K562 (cell line): ENCODE results near the gene LCE1B. TPM values are rescaled to one million over a fixed set of nuclear protein-coding genes. Genes with fewer than 3 reads are reported as not detected.

Experiments
- ATAC-seq: fragments of 200-7000 bp; cut with Tn5 transposase; 3 replicates; pipeline ENCODE4 v1.9.1; 2020; ENCODE audit warnings: moderate library complexity
- BruUV-seq: library from RNA; stranded (reverse); fragments of 400-500 nt; replicated peaks from 2 replicates; lab custom pipeline; 2021; lab: Mats Ljungman, UMichigan
- CTCF ChIA-PET: fragments of 300-600 bp; formaldehyde crosslinking; extraction: SDS; loops from one replicate; lab custom pipeline; 2021; ENCODE audit warnings: low intra/inter-chr PET ratio; lab: Yijun Ruan, JAX
- POLR2A ChIA-PET: fragments of 300-600, 350-650 bp; sonication (Branson Sonifier 250); formaldehyde crosslinking; extraction: SDS; loops from one replicate; lab custom pipeline; 2021; ENCODE audit warnings: antibody characterized with exemption, inconsistent platforms; lab: Yijun Ruan, JAX
- DNase-seq, 4 experiments: peaks; one replicate each; pipeline versions ENCODE4 v3.0.0 to v3.0.0-alpha.2; 2011 to 2018; ENCODE audit warnings: low spot score in 3 of 4, mixed read lengths in 3 of 4; ENCODE audit errors: extremely low read depth in 1 of 4
- FAIRE-seq: peaks from 2 replicates; lab custom pipeline; 2011; peaks lifted over from hg19 to GRCh38; lab: Jason Lieb, UNC
- H2AFZ ChIP-seq: 2 replicates; pipeline ENCODE4 v1.6.0; 2011; ENCODE audit warnings: low read depth, low read length, control low read depth, inconsistent platforms
- H3K27ac ChIP-seq: fragments of 200-600 bp; 3 replicates; pipeline ENCODE4 v1.8.0; 2011; ENCODE audit warnings: low read depth, mild to moderate bottlenecking, control low read depth, inconsistent platforms, low read length, moderate library complexity, mixed read lengths; ENCODE audit errors: extremely low read depth
- H3K27me3 ChIP-seq, 2 experiments: fragments of 300-600 bp in 1 of 2; 2 replicates in 1 of 2; 3 replicates in 1 of 2; pipeline versions ENCODE4 v1.6.0 to v1.8.0; 2011; ENCODE audit warnings: inconsistent platforms in 2 of 2, low read length in 2 of 2, mild to moderate bottlenecking in 1 of 2, mixed read lengths in 1 of 2, moderate library complexity in 1 of 2; ENCODE audit not compliant: control insufficient read depth in 2 of 2, insufficient read depth in 2 of 2
- H3K36me3 ChIP-seq: fragments of 300-600 bp; 3 replicates; pipeline ENCODE4 v1.8.0; 2011; ENCODE audit warnings: mild to moderate bottlenecking, low read length, inconsistent platforms; ENCODE audit not compliant: control insufficient read depth, insufficient read depth
- H3K4me1 ChIP-seq, 2 experiments: fragments of 200-600 bp in 1 of 2; replicated peaks in 1 of 2; 2 replicates in 1 of 2; 3 replicates in 1 of 2; pipeline versions ENCODE4 v1.5.1 to v1.8.0; 2011; ENCODE audit warnings: inconsistent platforms in 2 of 2, low read length in 2 of 2, mild to moderate bottlenecking in 1 of 2, mixed read lengths in 1 of 2, moderate library complexity in 1 of 2; ENCODE audit not compliant: control insufficient read depth in 2 of 2, insufficient read depth in 2 of 2
- H3K4me2 ChIP-seq: 2 replicates; pipeline ENCODE4 v1.6.1; 2011; ENCODE audit warnings: low read length, control low read depth, inconsistent platforms, mixed read lengths; ENCODE audit not compliant: insufficient read depth
- H3K4me3 ChIP-seq: fragments of 200-600 bp; sonication (generic), shearing (Covaris generic); 2 replicates; pipeline ENCODE4 v1.5.1; 2016; ENCODE audit warnings: control low read depth, inconsistent platforms
- H3K79me2 ChIP-seq: fragments of 200-600 bp; 3 replicates; pipeline ENCODE4 v1.8.0; 2011; ENCODE audit warnings: low read length, inconsistent platforms; ENCODE audit not compliant: control insufficient read depth, insufficient read depth
- H3K9ac ChIP-seq, 2 experiments: 2 replicates each; pipeline versions ENCODE4 v1.6.0 to v1.6.1; 2011; ENCODE audit warnings: low read depth in 2 of 2, low read length in 2 of 2, control low read depth in 1 of 2, inconsistent platforms in 1 of 2, mild to moderate bottlenecking in 1 of 2, mixed read lengths in 1 of 2; ENCODE audit not compliant: insufficient read depth in 1 of 2
- H3K9me1 ChIP-seq: one replicate; pipeline ENCODE4 v1.6.0; 2011; ENCODE audit warnings: inconsistent platforms, mild to moderate bottlenecking, low read length, moderate library complexity; ENCODE audit not compliant: control insufficient read depth, insufficient read depth
- H3K9me3 ChIP-seq: replicated peaks from 2 replicates; pipeline ENCODE4 v1.5.1; 2011; ENCODE audit warnings: low read depth, low read length, inconsistent platforms; ENCODE audit not compliant: control insufficient read depth, insufficient read depth
- H4K20me1 ChIP-seq: replicated peaks from 2 replicates; pipeline ENCODE4 v1.6.1; 2011; ENCODE audit warnings: low read length, inconsistent platforms, mixed read lengths; ENCODE audit not compliant: control insufficient read depth, insufficient read depth
- BCL6 ChIP-seq: fragments of 250-450 bp; sonication (Bioruptor Pico); IDR thresholded peaks from 2 replicates; pipeline ENCODE4 v1.4.0; 2020
- CCNT2 ChIP-seq: IDR thresholded peaks from 2 replicates; pipeline ENCODE4 v1.6.1; 2011; ENCODE audit warnings: borderline replicate concordance, low read depth, mild to moderate bottlenecking, moderate library complexity, mixed read lengths, low read length; ENCODE audit not compliant: insufficient read length; ENCODE audit errors: extremely low read depth
- CEBPG ChIP-seq, 3 experiments: fragments of 200-800 bp in 1 of 3; sonication (Bioruptor generic) in 1 of 3; sonication (generic) in 1 of 3; formaldehyde crosslinking in 1 of 3; IDR thresholded peaks in 2 of 3; conservative IDR thresholded peaks in 1 of 3; 2 replicates each; pipeline versions ENCODE4 v1.6.1 to v1.8.0; 2016 to 2022; ENCODE audit warnings: missing compliant biosample characterization in 2 of 3, missing genetic modification characterization in 2 of 3, mild to moderate bottlenecking in 1 of 3, missing genetic modification reagents in 1 of 3
- CHCHD3 ChIP-seq: fragments of 250-450 bp; sonication (Bioruptor Pico); IDR thresholded peaks from 2 replicates; pipeline ENCODE4 v2.1.2; 2022; ENCODE audit warnings: mild to moderate bottlenecking
- FIP1L1 ChIP-seq: fragments of 200-400 bp; formaldehyde crosslinking; IDR thresholded peaks from 2 replicates; pipeline ENCODE4 v1.6.1; 2018; ENCODE audit warnings: mild to moderate bottlenecking, low read depth, low read length; ENCODE audit not compliant: poor library complexity, severe bottlenecking
- HNRNPK ChIP-seq: fragments of 200-400 bp; formaldehyde crosslinking; IDR thresholded peaks from one replicate; pipeline ENCODE4 v1.6.1; 2018; ENCODE audit warnings: mild to moderate bottlenecking, low read depth, low read length; ENCODE audit not compliant: poor library complexity, severe bottlenecking
- KAT8 ChIP-seq: fragments of 450-650 bp; IDR thresholded peaks from 2 replicates; pipeline ENCODE4 v1.6.1; 2016; ENCODE audit warnings: low read depth, mild to moderate bottlenecking
- MEF2A ChIP-seq: IDR thresholded peaks from 2 replicates; pipeline ENCODE4 v1.6.1; 2011; ENCODE audit warnings: low read depth, mild to moderate bottlenecking, low read length, moderate library complexity; ENCODE audit not compliant: control insufficient read depth
- MYNN ChIP-seq, 2 experiments: sonication (generic); formaldehyde crosslinking in 1 of 2; IDR thresholded peaks; 2 replicates each; pipeline versions ENCODE4 v1.5.0 to v1.6.1; 2016 to 2020; ENCODE audit warnings: antibody characterized with exemption in 1 of 2, missing genetic modification reagents in 1 of 2
- NCOA1 ChIP-seq: fragments of 450-650 bp; IDR thresholded peaks from 2 replicates; pipeline ENCODE4 v1.6.1; 2016; ENCODE audit warnings: low read depth
- PHF20 ChIP-seq: fragments of 450-650 bp; IDR thresholded peaks from 2 replicates; pipeline ENCODE4 v1.6.1; 2018; ENCODE audit not compliant: partially characterized antibody
- PRPF4 ChIP-seq: fragments of 200-400 bp; formaldehyde crosslinking; IDR thresholded peaks from one replicate; pipeline ENCODE4 v1.6.1; 2017; ENCODE audit warnings: low read length, low read depth, mild to moderate bottlenecking; ENCODE audit not compliant: insufficient read depth, poor library complexity, severe bottlenecking
- SMARCB1 ChIP-seq: IDR thresholded peaks from 2 replicates; pipeline ENCODE4 v1.6.1; 2011; ENCODE audit warnings: improper control_type of control experiment, low read depth; ENCODE audit not compliant: insufficient read length
- TFAM ChIP-seq: fragments of 250-450 bp; sonication (Bioruptor Pico); conservative IDR thresholded peaks from 2 replicates; pipeline ENCODE4 v1.5.0; 2021; ENCODE audit warnings: mild to moderate bottlenecking, moderate library complexity
- ZNF239 ChIP-seq: fragments of 250-450 bp; sonication (Bioruptor Pico); IDR thresholded peaks from 2 replicates; pipeline ENCODE4 v1.4.0; 2020; ENCODE audit warnings: mild to moderate bottlenecking
- ZNF263 ChIP-seq: sonication (generic); formaldehyde crosslinking; IDR thresholded peaks from 2 replicates; pipeline ENCODE4 v1.8.0; 2022; ENCODE audit warnings: mild to moderate bottlenecking, missing genetic modification reagents, borderline replicate concordance
- WGBS: fragments of 100-300 bp; shearing (Covaris generic); methylation state at CpG from one replicate; pipeline ENCODE4 v1.1.6; 2016; ENCODE audit warnings: low coverage, mixed read lengths; ENCODE audit not compliant: insufficient coverage; ENCODE audit errors: missing lambda C conversion rate; 5-methylcytosine and 5-hydroxymethylcytosine counted together
- in situ Hi-C: fragments of 300-500 bp; cut with MboI; formaldehyde crosslinking; loops from 4 replicates; pipeline ENCODE4 v1.15.0; 2018; ENCODE audit warnings: inconsistent platforms, mixed read lengths
- intact Hi-C: fragments of 100-400 bp; cut with micrococcal nuclease; formaldehyde crosslinking; loops from 2 replicates; pipeline ENCODE4 v1.14.2; 2022
- polyA plus RNA-seq, 8 experiments: library from polyadenylated mRNA; depleted of rRNA in 4 of 8; stranded (reverse) in 5 of 8; unstranded in 3 of 8; fragments of >200 nt; fragmentation: Nextera tagmentation in 2 of 8; fragmentation: Illumina TruSeq in 1 of 8; extraction: Ambion mirVana in 2 of 8; extraction: Trizol in 1 of 8; gene quantifications; 2 replicates each; pipeline versions ENCODE4 v1.2.1 to v1.2.3, GENCODE V29; 2011 to 2014; ENCODE audit warnings: inconsistent platforms in 1 of 8, missing spikeins in 1 of 8
- total RNA-seq, 7 experiments: library from RNA; depleted of rRNA in 6 of 7; stranded (reverse); fragments of >200 nt in 6 of 7; fragmentation: Illumina TruSeq in 2 of 7; extraction: Trizol in 2 of 7; gene quantifications; 2 replicates each; pipeline versions ENCODE4 v1.2.1 to v1.2.3, GENCODE V29; 2011 to 2021; ENCODE audit warnings: low replicate concordance in 1 of 7

LCE1B gene
- total and polyA plus RNA-seq, 9 of the 15 experiments (the other 6 are each of a cell fraction or from before 2014, with no cell fraction given): not detected

- Histone ChIP-seq H3K27me3 (no peaks in the 10 kb centered on the region), H3K4me3 (no peak overlapping the region), H4K20me1 (no peaks in the 10 kb centered on the region), H3K27ac (no peak overlapping the region), H2AFZ (no peak overlapping the region), H3K9me1 (no peaks in the 10 kb centered on the region), H3K9me3 (no peaks in the 10 kb centered on the region), H3K36me3 (no peaks in the 10 kb centered on the region), H3K79me2 (no peaks in the 10 kb centered on the region), H3K4me1 (no peaks in the 10 kb centered on the region), H3K4me2 (no peak overlapping the region), H3K9ac (no peak overlapping the region)
- no peak for DNase-seq
- FAIRE-seq: no peak
- in situ Hi-C loops (no loop called here), intact Hi-C loops (no loop called here)
- 1% methylated on average over 8 of the region's 8 CpGs for WGBS
- TF ChIP-seq HNRNPK (no peak), CEBPG (CRISPR knock-in tag; IDR thresholded peaks at IDR 0.05) (no peak), CEBPG (tag; conservative IDR thresholded peaks at IDR 0.05 in 1 of 2, IDR thresholded peaks at IDR 0.05 in 1 of 2) (peak in 1 of 2 experiments; percentile 64; a peak in 2 of 4 replicates)
- CTCF ChIA-PET: no interaction called here
- no TSS peak for BruUV-seq
- no peak for ATAC-seq
- POLR2A ChIA-PET: interaction anchor here (0.5 kb wide), 1 partner anchor 1318 kb away, joined by 4 read pairs; no protein-coding TSS in a partner anchor
Observed at GRCh38 chr1:152768847-152769533, 42.8 kb upstream of the LCE1B start.

DNA sequence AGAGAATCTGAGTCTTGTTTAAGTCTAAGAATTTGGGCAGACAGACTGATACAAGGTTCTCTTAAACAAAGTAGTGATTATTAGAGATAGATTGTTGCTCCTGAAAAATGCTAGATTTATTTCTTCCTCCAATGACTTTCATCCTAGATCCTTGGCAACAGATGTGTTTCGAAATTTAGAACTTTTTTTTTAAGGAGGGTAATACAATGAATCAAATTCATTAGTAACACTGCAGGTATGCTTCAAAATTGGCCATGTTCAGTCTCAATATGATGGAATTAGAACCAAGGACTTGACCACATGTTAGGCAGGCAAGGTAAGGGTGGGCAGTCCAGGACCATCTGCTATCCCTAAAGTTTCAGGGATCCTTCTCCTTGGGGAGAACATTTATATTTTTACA lies 41.4 kb upstream of the LCE1B start:
- H3K27me3 ChIP-seq: no peaks in the 10 kb centered on the region
- no peaks in the 10 kb centered on the region for H3K79me2 ChIP-seq
- CTCF ChIA-PET: no interaction called here
- no peaks in the 10 kb centered on the region for H3K9me1 ChIP-seq
- H3K9me3 ChIP-seq: no peaks in the 10 kb centered on the region
- no peaks in the 10 kb centered on the region for H3K4me1 ChIP-seq
- no peak overlapping the region for H3K4me2 ChIP-seq
- in situ Hi-C loops (no loop called here), intact Hi-C loops (no loop called here)
- ATAC-seq: no peak
- H3K36me3 ChIP-seq: no peaks in the 10 kb centered on the region
- no peak overlapping the region for H3K27ac ChIP-seq
- WGBS: 0% methylated on average over 1 of the region's 1 CpG
- no peak overlapping the region for H3K9ac ChIP-seq
- POLR2A ChIA-PET: no interaction called here
- no peaks in the 10 kb centered on the region for H4K20me1 ChIP-seq
- H3K4me3 ChIP-seq: no peak overlapping the region
- DNase-seq: no peak
- H2AFZ ChIP-seq: no peak overlapping the region
- no TSS peak for BruUV-seq
- FAIRE-seq: no peak
- TF ChIP-seq SMARCB1 (no peak), NCOA1 (no peak), KAT8 (no peak), TFAM (no peak), PHF20 (no peak), PRPF4 (no peak), FIP1L1 (no peak), CHCHD3 (no peak), ZNF263 (CRISPR knock-in tag) (no peak), ZNF239 (CRISPR knock-in tag) (no peak), CCNT2 (no peak), MEF2A (no peak), BCL6 (CRISPR knock-in tag) (no peak), MYNN (IDR thresholded peaks at IDR 0.05) (no peak), MYNN (CRISPR knock-in tag; IDR thresholded peaks at IDR 0.05) (no peak)
